NB4 (cell line): ENCODE measurements around the gene GALNT4.

Source experiments
- DNase-seq: peaks from one replicate; pipeline ENCODE4 v3.0.0; 2010; ENCODE audit warnings: low read depth
- H3K4me3 ChIP-seq: one replicate; pipeline ENCODE4 v1.5.1; 2011; ENCODE audit warnings: mild to moderate bottlenecking, low read depth, low read length, moderate library complexity
- CTCF ChIP-seq: IDR thresholded peaks from one replicate; pipeline ENCODE4 v1.5.1; 2012; ENCODE audit warnings: low read depth, low read length
- MYC ChIP-seq: IDR thresholded peaks from 2 replicates; pipeline ENCODE4 v1.6.1; 2011; ENCODE audit warnings: low read depth, low read length
- POLR2A ChIP-seq: IDR thresholded peaks from 2 replicates; pipeline ENCODE4 v1.6.1; 2011; ENCODE audit warnings: mild to moderate bottlenecking; ENCODE audit not compliant: insufficient read length; ENCODE audit errors: extremely low read depth
- TF ChIP-seq, protein P1 (sequence below): IDR thresholded peaks from 2 replicates; pipeline ENCODE4 v1.6.1; 2011; ENCODE audit warnings: low read depth, low read length

Gene GALNT4

DNA sequence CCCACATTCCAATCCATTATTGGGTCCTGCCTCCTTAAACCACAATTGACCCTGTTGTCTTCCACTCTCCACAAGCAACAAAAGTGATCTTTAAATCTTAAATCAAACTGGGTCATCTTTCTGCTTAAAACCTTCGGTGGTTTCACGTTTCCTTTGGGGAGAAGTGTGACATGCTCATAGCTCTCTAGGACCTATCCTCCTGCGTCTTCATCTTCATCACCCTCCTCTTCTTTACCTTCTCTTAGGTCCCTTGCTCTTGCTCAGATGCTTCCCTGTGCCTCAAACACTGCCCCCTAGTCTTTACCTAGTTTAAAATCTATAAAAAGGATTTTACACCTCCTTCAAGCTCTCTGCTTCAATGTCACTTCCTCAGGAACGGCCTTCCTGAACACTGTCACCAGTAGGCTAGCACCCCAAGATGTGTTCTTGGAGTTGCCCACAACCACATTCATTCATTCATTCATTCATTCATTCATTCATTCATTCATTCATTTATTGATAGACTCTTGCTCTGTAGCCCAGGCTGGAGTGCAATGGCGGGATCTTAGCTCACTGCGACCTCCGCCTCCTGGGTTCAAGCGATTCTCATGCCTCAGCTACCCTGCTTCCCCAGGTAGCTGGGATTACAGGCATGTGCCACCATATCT, 46.8 kb downstream of the GALNT4 start:
- TF ChIP-seq MYC (no peak), POLR2A (no peak), CTCF (no peak)
- TF ChIP-seq, protein P1, sequence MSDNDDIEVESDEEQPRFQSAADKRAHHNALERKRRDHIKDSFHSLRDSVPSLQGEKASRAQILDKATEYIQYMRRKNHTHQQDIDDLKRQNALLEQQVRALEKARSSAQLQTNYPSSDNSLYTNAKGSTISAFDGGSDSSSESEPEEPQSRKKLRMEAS = no peak
- no peak for DNase-seq
- H3K4me3 ChIP-seq = no peak overlapping the region

DNA sequence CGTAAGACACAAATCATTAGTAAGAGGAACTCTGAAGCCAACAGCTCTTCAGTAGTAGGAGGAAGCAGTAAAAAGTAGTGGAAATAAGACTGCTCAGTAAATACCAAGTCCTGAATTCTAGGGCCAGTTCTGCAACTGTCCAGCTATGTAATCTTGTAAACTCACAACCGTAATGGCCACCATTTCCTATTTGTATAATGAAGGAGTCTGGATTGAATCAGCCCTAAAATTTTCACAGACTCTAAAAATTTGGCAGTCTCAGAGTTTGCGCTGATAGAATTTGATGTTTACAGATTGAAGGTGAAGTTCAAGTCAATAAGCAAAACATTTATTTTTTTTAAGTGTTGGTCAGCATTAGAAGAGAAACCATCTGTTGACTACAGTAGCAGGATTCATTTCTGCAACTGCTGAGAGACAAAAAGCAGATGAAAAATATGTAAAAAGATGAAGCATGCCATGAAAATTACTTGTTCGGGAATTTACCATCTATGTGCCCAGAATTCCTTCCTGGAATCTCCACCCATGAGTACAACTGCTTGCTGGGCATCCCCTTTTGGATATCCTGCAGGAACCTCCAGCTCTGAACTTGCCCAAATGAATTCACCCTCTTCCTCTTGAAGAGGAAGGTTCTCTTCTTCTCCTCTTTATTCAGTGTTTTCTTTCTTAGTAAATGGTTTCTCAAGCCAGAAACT, 47.5 kb downstream of the GALNT4 start:
- no peak for TF ChIP-seq MYC
- TF ChIP-seq CTCF = no peak
- no peak for DNase-seq
- H3K4me3 ChIP-seq = no peak overlapping the region

- TF ChIP-seq CTCF (no peak), MYC (no peak), POLR2A (no peak)
- TF ChIP-seq, protein P1 = no peak
- H3K4me3 ChIP-seq = no peak overlapping the region
- no peak for DNase-seq
These were observed 48.4 kb downstream of the GALNT4 start for GRCh38 chr12:89476232-89476631.

- no peak for TF ChIP-seq MYC
- no peak for TF ChIP-seq POLR2A
- TF ChIP-seq CTCF = no peak
- TF ChIP-seq, protein P1 = no peak
These were observed 49.2 kb downstream of the GALNT4 start for GRCh38 chr12:89475203-89475990.

DNA sequence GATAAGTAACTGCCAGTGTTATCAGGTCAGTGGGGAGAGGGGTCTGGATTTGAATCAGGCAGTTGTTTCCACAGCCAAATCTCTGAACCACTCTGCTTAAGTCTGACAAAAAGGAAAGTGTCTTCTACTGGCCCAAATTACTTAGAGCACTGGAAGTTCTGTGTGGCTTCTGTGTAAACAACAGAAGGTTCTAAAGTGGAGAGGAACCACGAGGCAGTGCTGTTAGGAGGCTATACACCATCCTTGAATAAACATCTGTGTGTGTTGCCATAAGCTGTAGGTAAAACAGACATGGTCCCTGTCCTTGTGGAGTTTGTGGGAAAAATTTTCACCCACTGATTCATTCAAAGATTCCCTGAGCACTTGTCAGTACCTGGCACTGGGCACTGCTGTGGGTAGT, 50.0 kb downstream of the GALNT4 start:
- TF ChIP-seq, protein P1 = no peak
- TF ChIP-seq MYC = no peak
- TF ChIP-seq CTCF = no peak
- H3K4me3 ChIP-seq = no peak overlapping the region
- DNase-seq = no peak

More at GRCh38 chr12:89475203-89475990, 49.2 kb downstream of the GALNT4 start:
- DNase-seq = no peak
- H3K4me3 ChIP-seq = no peak overlapping the region
